Stimulated activated CD4-positive, alpha-beta T cell treated with anti-CD3 and anti-CD28 coated beads, Interleukin-1b, Interleukin-23, amount 100 ng/mL, for 48 hours (primary cell): ENCODE data around the gene GRHL3.
"Not testable (repeated sequence)": the region's sequence is repeated elsewhere in the genome, so short reads cannot be mapped to it uniquely, and the experiment has no call there.

ENCODE experiments used
- DNase-seq: peaks from one replicate; pipeline ENCODE4 v3.0.0-alpha.2; 2020

Gene GRHL3

DNA sequence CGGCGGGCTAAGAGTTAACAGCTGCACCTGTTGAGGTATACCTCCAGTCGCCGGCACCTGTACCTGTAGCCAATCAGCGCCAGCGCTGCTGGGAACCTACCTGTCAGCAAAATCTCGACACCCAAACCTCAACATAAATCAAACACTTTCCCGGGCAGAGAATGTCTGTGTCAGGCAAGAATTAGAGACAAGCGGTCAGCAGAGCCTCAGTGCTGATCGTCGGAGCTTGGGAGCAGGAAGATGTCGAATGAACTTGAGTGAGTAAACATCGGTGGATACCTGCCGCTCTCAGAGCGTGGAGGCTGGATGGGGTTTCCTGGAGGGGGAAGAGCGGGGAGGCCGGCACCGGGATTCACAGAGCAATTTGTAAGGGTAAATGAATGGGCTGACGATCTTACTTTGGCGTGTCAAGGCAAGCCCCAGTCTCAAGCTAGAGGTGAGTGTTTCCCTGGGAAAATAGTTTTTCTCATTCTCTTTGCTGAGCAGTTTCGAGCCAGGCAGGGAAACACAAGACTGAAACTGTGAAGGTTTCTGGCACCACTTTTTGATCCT, at the start of gene GRHL3:
TSS of gene GRHL3 (plus strand) at position 46 of the 552 bp plus-strand sequence. CDS start at position 241, 195 bp downstream.
- DNase-seq = no peak

DNA sequence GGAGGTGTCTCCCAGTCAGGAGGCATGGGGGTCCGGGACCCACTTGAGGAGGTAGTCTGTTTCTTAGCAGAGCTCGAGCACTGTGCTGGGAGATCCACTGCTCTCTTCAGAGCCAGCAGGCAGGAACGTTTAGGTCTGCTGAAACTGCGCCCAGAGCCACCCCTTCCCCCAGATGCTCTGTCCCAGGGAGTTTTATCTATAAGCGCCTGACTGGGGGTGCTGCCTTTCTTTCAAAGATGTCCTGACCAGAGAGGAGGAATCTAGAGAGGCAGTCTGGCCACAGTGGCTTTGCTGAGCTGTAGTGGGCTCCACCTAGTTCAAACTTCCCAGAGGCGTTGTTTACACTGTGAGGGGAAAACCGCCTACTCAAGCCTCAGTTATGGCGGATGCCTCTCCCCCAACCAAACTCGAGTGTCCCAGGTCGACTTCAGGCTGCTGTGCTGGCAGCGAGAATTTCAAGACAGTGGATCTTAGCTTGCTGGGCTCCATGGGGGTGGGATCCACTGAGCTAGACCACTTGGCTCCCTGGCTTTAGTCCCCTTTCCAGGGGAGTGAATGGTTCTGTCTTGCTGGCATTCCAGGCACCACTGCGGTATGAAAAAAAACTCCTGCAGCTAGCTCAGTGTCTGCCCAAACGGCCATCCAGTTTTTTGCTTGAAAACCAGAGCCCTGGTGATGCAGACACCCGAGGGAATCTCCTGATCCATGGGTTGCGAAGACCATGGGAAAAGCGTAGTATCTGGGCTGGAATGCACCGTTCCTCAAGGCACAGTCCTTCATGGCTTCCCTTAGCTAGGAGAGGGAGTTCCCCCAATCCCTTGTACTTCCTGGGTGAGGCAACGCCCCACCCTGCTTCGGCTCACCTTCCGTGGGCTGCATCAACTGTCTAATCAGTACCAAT, 44.7 kb upstream of the GRHL3 start:
- not testable (repeated sequence) for DNase-seq

DNA sequence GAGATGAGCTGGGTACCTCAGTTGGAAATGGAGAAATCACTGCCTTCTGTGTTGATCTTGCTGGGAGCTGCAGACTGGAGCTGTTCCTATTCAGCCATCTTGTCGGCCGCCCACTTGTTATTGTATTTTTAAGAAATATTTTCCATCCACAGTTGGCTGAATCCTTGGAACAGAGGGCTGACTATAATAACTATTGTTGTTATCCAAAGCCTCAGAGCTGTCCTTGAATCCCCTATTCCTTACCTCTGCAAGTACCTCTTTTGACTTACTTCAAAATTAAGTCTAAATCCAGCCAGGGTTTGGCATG, 44.1 kb upstream of the GRHL3 start:
- no peak for DNase-seq

DNA sequence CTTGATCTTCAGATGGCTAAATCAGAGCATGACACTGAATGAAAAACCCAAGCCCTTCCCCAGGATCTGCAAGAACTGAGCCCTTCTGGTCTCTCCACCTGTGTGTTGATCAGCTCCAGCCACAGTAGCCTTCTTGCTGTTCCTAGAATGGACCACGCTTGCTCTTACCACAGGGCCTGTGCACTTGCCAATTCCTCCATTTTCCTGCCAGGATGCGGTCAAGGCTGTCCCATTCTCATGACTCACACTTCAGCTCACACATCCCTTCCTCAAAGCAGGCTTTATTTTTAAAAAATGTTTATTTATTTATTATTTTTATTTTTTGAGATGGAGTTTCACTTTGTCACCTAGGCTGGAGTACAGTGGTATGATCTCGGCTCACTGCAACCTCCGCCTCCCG, 43.6 kb upstream of the GRHL3 start:
- DNase-seq = no peak

DNA sequence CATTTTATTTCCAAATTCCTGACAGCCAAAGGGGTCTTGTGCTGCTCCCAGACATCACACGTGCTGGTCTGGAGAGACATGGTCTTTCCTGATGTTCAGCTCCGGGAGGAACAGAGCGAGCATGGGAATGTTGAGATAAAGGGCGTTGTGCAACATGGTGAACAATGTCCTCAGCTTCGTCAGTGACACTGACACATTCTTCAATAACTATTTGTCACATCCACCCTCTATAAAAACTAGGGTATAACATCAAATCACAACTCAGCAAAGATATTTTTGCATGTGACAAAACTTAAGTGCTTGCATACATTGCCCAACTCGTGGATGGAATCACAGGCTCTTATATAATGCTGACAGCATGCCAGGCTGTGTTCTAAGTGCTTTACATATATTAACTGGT, 42.4 kb upstream of the GRHL3 start:
- DNase-seq = no peak

DNA sequence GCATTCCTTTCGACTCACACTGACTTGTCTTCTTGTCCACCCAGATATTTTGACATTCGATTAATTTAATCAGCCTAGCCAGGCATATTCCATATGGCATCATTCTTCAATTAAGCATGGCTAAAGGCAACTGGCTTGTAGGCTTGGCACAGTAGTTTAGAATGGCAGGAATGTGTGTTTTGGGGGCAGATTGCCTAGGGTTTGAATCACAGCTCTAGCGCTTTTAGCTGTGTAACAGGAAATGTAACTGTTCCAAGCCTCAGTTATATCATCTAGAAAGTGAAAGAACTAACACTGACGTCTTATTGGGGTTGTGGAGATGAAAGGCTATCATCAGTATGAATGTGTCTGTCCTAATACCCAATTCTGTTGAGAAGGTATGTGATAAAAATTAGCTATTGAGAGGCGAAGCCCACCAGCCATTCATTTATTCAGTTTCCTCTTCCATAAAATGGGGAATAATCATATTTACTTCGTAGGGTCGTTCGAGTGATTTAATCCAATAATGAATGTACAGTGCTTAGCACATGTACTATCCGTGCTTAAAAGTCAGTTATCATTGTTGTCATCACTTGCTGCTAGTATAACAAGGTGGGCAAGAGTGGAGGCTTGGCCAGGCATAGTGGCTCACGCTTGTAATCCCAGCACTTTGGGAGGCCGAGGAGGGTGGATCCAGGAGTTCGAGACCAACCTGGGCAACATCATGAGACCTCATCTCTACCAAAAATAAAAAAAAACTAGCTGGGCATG, 41.6 kb upstream of the GRHL3 start:
- DNase-seq = peak; percentile 7

DNA sequence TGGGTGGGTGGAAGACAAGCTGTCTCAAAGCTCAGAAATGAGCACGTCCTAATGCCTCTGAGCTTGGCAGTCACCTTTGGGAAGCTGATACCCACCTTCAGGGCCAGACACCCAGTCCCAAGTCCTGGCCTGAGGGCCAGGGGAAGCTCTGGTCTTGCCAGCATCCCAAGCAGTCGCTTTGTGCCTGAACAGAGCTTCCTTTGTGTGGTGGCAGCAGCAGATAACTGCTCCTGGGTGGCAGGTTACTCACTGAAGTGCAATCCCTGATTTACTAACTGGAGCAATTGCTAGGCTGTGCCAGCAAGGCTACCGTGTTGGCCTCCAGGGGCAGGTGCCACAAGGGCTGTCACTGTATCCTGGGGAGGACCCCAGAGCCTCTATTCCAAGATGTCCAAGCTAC, 40.4 kb upstream of the GRHL3 start:
- DNase-seq = no peak

DNA sequence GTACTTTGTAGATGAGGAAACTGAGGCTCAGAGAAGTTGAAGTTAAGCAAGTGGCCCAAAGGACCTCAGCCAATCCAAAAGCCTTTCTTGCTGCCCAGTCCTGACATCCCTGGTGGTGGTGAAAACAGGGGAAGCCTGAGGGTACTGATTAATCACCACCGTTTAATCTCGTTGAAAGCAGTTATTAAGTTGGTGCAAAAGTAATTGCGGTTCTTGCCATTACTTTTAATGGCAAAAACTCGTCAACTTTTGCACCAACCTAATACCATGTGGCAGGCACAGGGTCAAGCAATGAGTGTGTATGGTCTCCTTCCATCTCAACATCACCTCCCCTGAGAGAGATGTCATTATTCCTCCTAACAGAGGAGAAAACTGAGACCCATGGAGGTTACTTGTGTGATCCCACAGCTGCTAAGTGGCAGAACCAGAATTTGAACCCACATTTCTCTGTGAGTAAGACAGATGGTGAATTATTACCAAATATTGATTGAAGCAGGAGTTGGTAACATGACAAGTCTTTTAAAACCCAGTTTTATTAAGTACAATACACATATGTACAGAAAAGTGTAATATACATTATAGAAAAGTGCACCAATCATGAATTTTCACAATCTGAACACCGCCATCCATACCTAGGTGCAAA, 39.4 kb upstream of the GRHL3 start:
- DNase-seq = no peak

DNA sequence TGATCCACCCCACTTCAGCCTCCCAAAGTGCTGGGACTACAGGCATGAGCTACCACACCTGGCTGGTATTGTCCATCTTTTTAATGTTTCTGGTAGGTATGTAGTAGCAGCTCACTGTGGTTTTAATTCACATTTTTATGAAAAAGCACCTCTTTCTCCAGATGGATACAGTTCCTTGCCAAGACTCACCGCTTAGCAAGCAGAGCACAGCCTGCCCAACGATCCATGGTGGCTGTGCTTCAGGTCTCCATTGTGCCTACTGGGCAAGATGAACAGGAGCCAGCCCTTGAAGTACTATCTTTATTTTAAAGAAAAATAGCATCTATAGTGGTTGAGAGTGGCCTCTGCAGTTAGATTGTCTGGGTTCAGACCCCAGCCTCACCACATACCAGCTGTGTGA, 37.6 kb upstream of the GRHL3 start:
- no peak for DNase-seq

DNA sequence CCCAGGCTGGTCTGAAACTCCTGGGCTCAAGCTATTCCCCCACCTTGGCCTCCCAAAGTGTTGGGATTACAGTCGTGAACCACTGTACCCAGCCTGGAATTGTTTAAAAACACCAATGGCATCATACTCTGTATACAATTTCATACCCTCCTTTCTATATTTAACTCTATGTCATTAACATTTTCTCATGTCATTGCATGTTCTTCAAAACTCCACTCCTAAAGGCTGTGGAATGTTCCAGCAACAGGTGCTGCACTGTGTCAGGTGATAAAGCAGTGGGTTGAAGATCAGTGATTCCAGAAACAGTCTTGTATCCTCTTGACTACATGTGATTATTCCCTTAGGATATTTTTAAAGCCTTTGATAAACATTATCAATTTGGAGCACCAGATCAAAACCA, 36.7 kb upstream of the GRHL3 start:
- no peak for DNase-seq

DNA sequence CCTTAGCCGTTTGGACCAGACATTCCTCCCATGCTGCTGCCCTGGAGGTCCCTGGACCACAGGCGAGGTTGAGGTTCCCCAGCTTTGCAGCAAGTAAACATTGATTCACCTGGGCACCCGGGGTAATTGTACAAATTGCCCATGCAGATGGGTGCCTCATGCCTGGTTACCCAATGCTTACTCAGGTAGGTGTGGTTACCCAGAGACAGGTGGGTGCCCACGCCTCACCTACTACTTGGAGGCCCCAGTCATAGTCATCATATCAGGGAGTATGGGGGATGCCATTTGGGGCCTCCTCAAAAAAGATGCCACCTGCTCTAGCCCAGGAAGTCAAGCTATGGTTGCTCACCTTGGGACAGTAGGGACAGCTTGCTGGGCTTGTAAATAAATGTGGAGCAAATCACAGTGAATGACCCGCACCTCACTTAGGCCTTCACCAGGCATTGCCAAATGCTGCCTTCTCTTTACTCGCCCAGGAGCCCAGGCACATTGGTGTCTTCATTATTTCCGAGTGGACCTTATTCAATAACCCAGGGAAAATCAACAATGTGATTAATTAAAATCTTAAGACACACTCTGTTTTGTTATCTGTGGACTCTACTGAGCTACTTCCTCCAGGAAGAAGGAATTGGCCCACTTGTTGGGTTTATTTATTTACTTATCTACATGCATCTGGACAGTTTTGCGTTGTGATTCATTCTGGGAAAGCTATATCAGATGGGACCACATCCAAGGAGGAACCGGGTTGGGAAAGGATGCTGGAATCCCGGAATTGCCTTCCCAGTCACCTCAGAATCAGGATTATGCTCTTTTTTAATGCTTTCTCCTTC, 35.6 kb upstream of the GRHL3 start:
- DNase-seq = no peak

DNA sequence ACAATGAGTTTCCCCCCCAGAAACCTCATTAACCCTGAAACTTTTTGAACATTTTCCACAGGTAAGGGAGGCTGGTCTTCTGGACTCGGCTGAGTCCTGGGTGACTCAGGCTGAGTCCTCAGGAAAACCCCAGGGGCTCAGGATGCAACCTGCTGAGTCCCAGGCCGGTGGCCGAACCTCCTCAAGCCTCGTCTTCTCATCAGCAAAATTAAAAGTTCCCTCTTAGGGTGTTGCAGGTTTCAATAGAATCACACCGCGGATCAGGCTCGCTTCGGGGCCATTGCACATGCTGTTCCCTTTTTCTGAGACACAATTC, 35.0 kb upstream of the GRHL3 start:
- no peak for DNase-seq

DNA sequence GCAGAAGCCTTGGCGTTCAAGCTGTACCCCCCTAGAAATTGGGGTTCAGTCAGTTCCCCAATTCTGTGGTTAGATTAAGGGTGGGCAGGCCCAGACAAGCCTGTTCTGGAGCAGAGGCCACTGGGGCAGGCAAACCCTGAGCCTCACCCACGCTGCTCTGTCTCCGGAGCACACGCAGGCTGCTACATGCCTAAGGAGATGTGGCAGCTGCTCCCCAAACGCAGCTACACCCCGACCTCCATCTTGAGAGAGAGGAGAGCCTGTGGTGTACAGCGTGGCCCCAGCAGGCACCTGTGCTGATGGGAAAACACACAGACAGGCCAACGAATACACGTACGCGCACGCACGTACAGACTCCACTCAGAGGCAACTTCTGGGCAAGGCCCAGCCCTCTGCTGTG, 33.9 kb upstream of the GRHL3 start:
- no peak for DNase-seq

DNA sequence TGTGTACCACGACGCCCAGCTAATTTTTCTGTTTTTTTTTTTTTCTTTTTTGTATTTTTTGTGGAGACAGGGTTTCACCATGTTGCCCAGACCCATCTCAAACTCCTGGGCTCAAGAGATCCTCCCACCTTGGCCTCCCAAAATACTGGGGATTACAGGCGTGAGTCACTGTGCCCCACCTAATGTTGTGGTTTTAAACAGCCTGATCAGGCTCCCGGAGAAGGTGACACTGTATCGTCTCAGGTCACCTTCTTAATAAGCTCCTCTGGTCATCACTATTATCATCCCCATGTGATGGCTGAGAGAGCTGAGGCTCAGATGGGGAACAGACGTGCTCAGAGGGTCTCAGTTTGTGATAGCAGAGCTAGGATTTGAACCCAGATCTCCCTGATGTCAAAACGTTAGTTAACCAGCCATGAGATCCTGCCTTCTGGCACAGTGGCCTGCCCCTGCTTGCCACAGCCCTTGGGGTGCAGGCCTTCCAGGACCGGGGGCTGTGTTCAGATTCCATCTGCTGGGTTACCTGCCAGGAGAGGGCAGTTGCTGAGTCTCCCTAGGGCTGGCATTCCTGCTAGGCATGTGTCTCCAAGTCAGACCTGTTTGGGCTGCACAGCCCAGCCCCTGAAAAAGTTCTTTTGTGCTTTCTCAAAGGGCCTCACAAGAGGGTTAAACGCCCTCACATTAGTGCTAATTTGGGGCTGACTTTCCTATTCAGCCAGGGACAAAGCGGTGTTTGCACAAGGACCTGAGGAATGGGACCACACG, 32.7 kb upstream of the GRHL3 start:
- no peak for DNase-seq

DNA sequence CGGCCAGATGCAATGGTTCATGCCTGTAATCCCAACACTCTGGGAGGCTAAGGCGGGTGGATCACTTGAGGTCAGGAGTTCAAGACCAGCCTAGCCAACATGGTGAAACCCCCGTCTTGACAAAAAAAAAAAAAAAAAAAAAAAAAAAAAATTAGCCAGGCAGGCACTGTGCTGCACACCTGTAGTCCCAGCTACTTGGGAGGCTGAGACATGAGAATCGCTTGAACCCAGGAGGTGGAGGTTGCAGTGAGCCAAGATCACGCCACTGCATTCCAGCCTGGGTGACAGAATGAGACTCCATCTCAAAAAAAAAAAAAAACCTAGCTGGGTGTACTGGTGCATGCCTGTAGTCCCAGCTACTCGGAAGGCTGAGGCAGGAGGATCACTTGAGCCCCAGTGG, 31.4 kb upstream of the GRHL3 start:
- DNase-seq = not testable (repeated sequence)

DNA sequence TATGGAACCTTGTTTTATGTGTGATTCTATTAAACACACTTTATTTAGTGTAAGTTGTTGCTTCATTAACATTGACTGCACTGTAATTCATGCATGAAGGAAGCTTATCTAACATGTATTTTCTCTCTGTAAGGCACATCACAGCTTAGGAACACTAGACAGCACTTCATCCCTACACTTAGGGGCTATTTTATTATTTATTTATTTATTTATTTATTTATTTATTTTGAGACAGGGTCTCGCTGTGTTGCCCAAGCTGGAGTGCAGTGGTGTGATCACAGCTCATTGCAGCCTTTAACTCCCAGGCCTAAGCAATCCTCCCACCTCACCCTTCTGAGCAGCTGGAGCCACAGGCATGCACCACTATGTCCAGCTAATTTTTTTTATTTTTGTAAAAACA, 30.7 kb upstream of the GRHL3 start:
- DNase-seq = no peak

DNA sequence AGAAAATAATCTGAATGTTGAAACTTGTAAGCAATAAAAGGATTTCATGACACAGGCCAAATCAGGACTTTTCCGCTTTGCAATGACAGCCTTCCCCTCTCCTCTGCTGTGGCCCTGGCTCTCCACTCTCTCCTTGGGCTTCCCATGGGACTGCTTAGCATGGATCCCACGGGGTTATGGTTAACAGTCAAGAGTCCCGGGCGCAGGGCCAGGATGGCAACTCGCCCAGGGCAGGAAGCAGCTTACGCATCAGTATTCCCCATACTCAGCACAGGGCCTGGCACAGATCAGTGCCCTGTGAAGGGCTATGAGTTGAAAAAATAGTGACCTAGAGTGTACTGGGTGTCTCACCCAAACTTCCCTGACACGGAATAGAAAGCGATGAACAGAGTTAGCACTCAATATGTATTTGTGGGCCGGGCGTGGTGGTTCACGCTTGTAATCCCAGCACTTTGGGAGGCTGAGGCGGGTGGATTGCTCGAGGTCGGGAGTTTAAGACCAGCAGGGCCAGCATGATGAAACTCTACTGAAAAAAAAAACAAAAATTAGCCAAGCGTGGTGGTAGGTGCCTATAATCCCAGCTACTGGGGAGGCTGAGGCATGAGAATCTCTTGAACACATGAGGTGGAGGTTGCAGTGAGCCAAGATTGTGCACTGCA, 29.1 kb upstream of the GRHL3 start:
- DNase-seq = no peak

DNA sequence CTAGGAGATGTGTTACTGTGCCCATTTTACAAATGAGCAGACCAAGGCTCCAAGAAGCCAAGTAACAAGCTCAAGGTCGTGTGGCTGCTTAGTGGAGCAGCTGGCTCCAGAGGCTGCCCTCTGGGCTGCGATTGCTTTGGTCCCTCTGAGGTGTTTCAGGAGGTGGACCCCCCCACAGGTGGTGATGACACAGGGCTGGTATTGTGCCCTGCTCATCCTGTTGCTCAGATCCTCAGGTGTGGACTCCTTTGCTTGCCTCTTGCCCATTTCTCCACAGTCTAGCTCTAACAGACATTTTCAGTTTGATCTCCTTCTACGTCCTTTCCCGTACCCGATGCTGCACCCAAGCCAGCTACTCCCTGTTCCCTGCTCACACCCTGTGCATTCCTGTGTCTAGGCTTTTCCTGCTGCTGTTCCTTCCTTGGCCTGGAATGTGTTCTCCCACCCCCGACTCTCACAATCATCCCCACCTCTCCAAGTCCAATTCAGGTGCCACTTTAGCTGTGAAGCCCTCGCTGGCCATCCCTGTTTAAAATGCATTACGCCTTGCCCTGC, 28.1 kb upstream of the GRHL3 start:
- DNase-seq = no peak

DNA sequence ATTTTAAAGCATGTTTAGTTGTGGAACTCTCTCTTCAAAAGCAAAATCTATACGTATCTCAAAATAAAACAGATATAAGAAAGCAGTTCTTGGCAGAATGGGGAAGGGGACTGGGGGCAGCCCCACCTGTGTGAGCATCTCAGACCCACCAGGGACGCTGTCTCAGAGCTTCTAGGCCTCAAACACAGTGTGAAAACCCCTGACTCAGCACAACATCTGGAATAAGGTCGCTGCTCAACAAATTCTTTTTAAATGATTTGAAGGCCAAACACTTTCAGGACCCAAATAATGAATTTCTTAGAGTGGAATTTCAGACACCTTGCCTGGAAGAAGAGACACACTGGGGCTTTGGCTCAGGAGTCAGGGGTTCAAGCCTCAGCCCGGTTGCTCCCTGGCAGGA, 27.1 kb upstream of the GRHL3 start:
- no peak for DNase-seq

DNA sequence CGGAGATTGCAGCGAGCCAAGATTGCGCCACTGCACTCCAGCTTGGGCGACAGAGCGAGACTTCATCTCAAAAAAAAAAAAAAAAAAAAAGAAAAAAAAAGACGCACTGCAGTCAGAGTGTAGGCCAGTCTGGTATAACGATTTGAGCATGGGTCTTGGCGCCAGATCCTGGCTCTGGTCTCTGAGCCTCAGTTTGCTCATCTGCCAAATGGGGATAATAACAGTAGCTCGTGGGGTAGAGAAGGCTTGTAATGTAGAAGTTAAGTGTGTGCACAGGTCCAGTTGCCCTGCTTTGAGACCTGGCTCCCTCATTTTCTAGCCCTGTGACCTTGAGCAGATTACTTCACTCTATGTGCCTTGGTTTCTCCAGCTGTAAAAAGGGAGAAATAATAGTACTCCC, 26.3 kb upstream of the GRHL3 start:
- no peak for DNase-seq
